C4-2B (cell line): Measurements from ENCODE around the gene ZNF394.
"Not testable (repeated sequence)": the region's sequence is repeated elsewhere in the genome, so short reads cannot be mapped to it uniquely, and the experiment has no call there.

Source experiments
- ZFX ChIP-seq: fragments of 450-650 bp; IDR thresholded peaks from 2 replicates; pipeline ENCODE4 v1.6.1; 2017
- TF ChIP-seq, protein P1 (sequence below): fragments of 450-650 bp; conservative IDR thresholded peaks from 2 replicates; pipeline ENCODE4 v1.5.1; 2017; ENCODE audit warnings: mild to moderate bottlenecking

DNA sequence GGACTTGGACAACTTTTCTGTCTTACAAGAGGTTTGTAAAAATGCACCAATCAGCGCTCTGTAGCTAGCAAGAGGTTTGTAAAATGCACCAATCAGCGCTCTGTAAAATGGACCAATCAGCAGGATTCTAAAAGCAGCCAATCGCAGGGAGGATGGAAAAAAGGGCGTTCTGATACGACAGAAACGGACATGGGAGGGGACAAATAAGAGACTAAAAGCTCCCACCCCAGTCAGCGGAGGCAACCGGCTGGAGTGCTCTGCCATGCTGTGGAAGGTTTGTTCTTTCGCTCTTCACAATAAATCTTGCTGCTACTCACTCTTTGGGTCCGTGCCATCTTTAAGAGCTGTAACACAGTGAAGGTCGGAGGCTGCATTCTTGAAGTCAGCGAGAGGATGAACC is 1.2 kb upstream of the ZNF394 start:
- TF ChIP-seq, protein P1, sequence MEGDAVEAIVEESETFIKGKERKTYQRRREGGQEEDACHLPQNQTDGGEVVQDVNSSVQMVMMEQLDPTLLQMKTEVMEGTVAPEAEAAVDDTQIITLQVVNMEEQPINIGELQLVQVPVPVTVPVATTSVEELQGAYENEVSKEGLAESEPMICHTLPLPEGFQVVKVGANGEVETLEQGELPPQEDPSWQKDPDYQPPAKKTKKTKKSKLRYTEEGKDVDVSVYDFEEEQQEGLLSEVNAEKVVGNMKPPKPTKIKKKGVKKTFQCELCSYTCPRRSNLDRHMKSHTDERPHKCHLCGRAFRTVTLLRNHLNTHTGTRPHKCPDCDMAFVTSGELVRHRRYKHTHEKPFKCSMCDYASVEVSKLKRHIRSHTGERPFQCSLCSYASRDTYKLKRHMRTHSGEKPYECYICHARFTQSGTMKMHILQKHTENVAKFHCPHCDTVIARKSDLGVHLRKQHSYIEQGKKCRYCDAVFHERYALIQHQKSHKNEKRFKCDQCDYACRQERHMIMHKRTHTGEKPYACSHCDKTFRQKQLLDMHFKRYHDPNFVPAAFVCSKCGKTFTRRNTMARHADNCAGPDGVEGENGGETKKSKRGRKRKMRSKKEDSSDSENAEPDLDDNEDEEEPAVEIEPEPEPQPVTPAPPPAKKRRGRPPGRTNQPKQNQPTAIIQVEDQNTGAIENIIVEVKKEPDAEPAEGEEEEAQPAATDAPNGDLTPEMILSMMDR: not testable (repeated sequence)
- not testable (repeated sequence) for TF ChIP-seq ZFX
